Measurements from ENCODE around the gene PTPN4.
"Not testable (repeated sequence)": the region's sequence is repeated elsewhere in the genome, so short reads cannot be mapped to it uniquely, and the experiment has no call there.

Gene PTPN4

GRCh38 chr2:119786295-119786694, 26.6 kb downstream of the PTPN4 start:
- H3K27me3 Mint-ChIP-seq = no peaks in the 10 kb centered on the region
- ATAC-seq (replicated peaks) (no peak), DNase-seq (no peak)
- peaks cover 0 to 1% of the 10 kb centered on the region in 2 donors for H3K9me3 Mint-ChIP-seq
- H3K4me1 Mint-ChIP-seq (ENCODE audit: low read depth in 2 of 2) = peaks cover 20 to 44% of the 10 kb centered on the region in 2 donors
- H3K27ac Mint-ChIP-seq = peak overlapping the region; percentile 49 to 70
- H3K36me3 Mint-ChIP-seq (ENCODE audit: insufficient read depth) = no peaks in the 10 kb centered on the region
- no peak overlapping the region for H3K4me3 Mint-ChIP-seq

- H3K4me3 Mint-ChIP-seq = no peak overlapping the region
- no peak for ATAC-seq (replicated peaks)
- no peaks in the 10 kb centered on the region for H3K36me3 Mint-ChIP-seq (ENCODE audit: insufficient read depth)
- DNase-seq = no peak
- no peak overlapping the region for H3K27ac Mint-ChIP-seq
- no peaks in the 10 kb centered on the region for H3K27me3 Mint-ChIP-seq
- peaks cover 0 to 1% of the 10 kb centered on the region in 2 donors for H3K9me3 Mint-ChIP-seq
- H3K4me1 Mint-ChIP-seq (ENCODE audit: low read depth in 2 of 2) = peaks cover 14 to 43% of the 10 kb centered on the region in 2 donors
Measured at GRCh38 chr2:119788752-119789151, 29.0 kb downstream of the PTPN4 start.

- H3K27ac Mint-ChIP-seq = no peak overlapping the region
- peaks cover 0 to 1% of the 10 kb centered on the region in 2 donors for H3K9me3 Mint-ChIP-seq
- no peak overlapping the region for H3K4me3 Mint-ChIP-seq
- DNase-seq (no peak), ATAC-seq (replicated peaks) (no peak)
- no peaks in the 10 kb centered on the region for H3K36me3 Mint-ChIP-seq (ENCODE audit: insufficient read depth)
- H3K4me1 Mint-ChIP-seq (ENCODE audit: low read depth in 2 of 2) = peaks cover 16 to 35% of the 10 kb centered on the region in 2 donors
- no peaks in the 10 kb centered on the region for H3K27me3 Mint-ChIP-seq
Measured at GRCh38 chr2:119790466-119790865, 30.7 kb downstream of the PTPN4 start.

- Mint-ChIP-seq H3K27ac (no peak overlapping the region), H3K27me3 (no peaks in the 10 kb centered on the region), H3K9me3 (peaks cover 0 to 1% of the 10 kb centered on the region in 2 donors), H3K4me3 (peak overlapping the region in 1 of 2 donors; percentile 45), H3K36me3 (ENCODE audit: insufficient read depth) (no peaks in the 10 kb centered on the region), H3K4me1 (ENCODE audit: low read depth in 2 of 2) (peaks cover 16 to 30% of the 10 kb centered on the region in 2 donors)
- no peak for DNase-seq
- ATAC-seq (replicated peaks) = no peak
Measured at GRCh38 chr2:119792907-119793312, 33.2 kb downstream of the PTPN4 start.

GRCh38 chr2:119794237-119794636, 34.5 kb downstream of the PTPN4 start:
- H3K36me3 Mint-ChIP-seq (ENCODE audit: insufficient read depth) = no peaks in the 10 kb centered on the region
- DNase-seq = no peak
- ATAC-seq (replicated peaks) = no peak
- H3K4me1 Mint-ChIP-seq (ENCODE audit: low read depth in 2 of 2) = peaks cover 19 to 39% of the 10 kb centered on the region in 2 donors
- no peak overlapping the region for H3K4me3 Mint-ChIP-seq
- no peaks in the 10 kb centered on the region for H3K27me3 Mint-ChIP-seq
- H3K9me3 Mint-ChIP-seq = peaks cover 0 to 1% of the 10 kb centered on the region in 2 donors
- H3K27ac Mint-ChIP-seq = peak overlapping the region in 1 of 2 donors; percentile 83

GRCh38 chr2:119795309-119796303, 35.9 kb downstream of the PTPN4 start:
- H3K9me3 Mint-ChIP-seq = peaks cover 0 to 1% of the 10 kb centered on the region in 2 donors
- ATAC-seq (replicated peaks) (no peak), DNase-seq (no peak)
- no peaks in the 10 kb centered on the region for H3K36me3 Mint-ChIP-seq (ENCODE audit: insufficient read depth)
- no peak overlapping the region for H3K4me3 Mint-ChIP-seq
- H3K27ac Mint-ChIP-seq = peak overlapping the region; percentile 38 to 72
- H3K27me3 Mint-ChIP-seq = no peaks in the 10 kb centered on the region
- peaks cover 23 to 51% of the 10 kb centered on the region in 2 donors for H3K4me1 Mint-ChIP-seq (ENCODE audit: low read depth in 2 of 2)

GRCh38 chr2:119800376-119800902, 40.7 kb downstream of the PTPN4 start:
- H3K4me3 Mint-ChIP-seq = no peak overlapping the region
- H3K27me3 Mint-ChIP-seq = no peaks in the 10 kb centered on the region
- H3K27ac Mint-ChIP-seq = peak overlapping the region; percentile 12 to 15
- H3K9me3 Mint-ChIP-seq = no peaks in the 10 kb centered on the region
- H3K36me3 Mint-ChIP-seq (ENCODE audit: insufficient read depth) = no peaks in the 10 kb centered on the region
- peaks cover 40 to 71% of the 10 kb centered on the region in 2 donors for H3K4me1 Mint-ChIP-seq (ENCODE audit: low read depth in 2 of 2)
- DNase-seq (no peak), ATAC-seq (replicated peaks) (no peak)

GRCh38 chr2:119801040-119801439, 41.3 kb downstream of the PTPN4 start:
- Mint-ChIP-seq H3K27ac (peak overlapping the region in 1 of 2 donors; percentile 15), H3K9me3 (no peaks in the 10 kb centered on the region), H3K4me3 (no peak overlapping the region), H3K36me3 (ENCODE audit: insufficient read depth) (no peaks in the 10 kb centered on the region), H3K27me3 (no peaks in the 10 kb centered on the region), H3K4me1 (ENCODE audit: low read depth in 2 of 2) (peaks cover 39 to 76% of the 10 kb centered on the region in 2 donors)
- ATAC-seq (replicated peaks) (no peak), DNase-seq (no peak)

- peaks cover 45 to 80% of the 10 kb centered on the region in 2 donors for H3K4me1 Mint-ChIP-seq (ENCODE audit: low read depth in 2 of 2)
- H3K9me3 Mint-ChIP-seq, H3K4me3 Mint-ChIP-seq: not testable (repeated sequence)
Measured at GRCh38 chr2:119801989-119802388, 42.3 kb downstream of the PTPN4 start.

GRCh38 chr2:119803101-119803500, 43.4 kb downstream of the PTPN4 start:
- no peak for ATAC-seq (replicated peaks)
- H3K9me3 Mint-ChIP-seq = no peaks in the 10 kb centered on the region
- no peak for DNase-seq
- H3K36me3 Mint-ChIP-seq (ENCODE audit: insufficient read depth) = no peaks in the 10 kb centered on the region
- H3K27me3 Mint-ChIP-seq = no peaks in the 10 kb centered on the region
- peak overlapping the region; percentile 2 to 6 for H3K4me3 Mint-ChIP-seq
- peaks cover 44 to 84% of the 10 kb centered on the region in 2 donors for H3K4me1 Mint-ChIP-seq (ENCODE audit: low read depth in 2 of 2)
- H3K27ac Mint-ChIP-seq = peak overlapping the region in 1 of 2 donors; percentile 38

More at GRCh38 chr2:119801989-119802388, 42.3 kb downstream of the PTPN4 start:
- H3K27ac Mint-ChIP-seq = peak overlapping the region; percentile 2 to 44
- not testable (repeated sequence) for H3K36me3 Mint-ChIP-seq (ENCODE audit: insufficient read depth); ATAC-seq (replicated peaks); H3K27me3 Mint-ChIP-seq; DNase-seq

- not testable (repeated sequence) for H3K27me3 Mint-ChIP-seq; H3K27ac Mint-ChIP-seq; ATAC-seq (replicated peaks); H3K9me3 Mint-ChIP-seq; H3K36me3 Mint-ChIP-seq (ENCODE audit: insufficient read depth); H3K4me3 Mint-ChIP-seq; DNase-seq
- peaks cover 44 to 76% of the 10 kb centered on the region in 2 donors for H3K4me1 Mint-ChIP-seq (ENCODE audit: low read depth in 2 of 2)
Measured at GRCh38 chr2:119804409-119804808, 44.7 kb downstream of the PTPN4 start.

- H3K27ac Mint-ChIP-seq = peak overlapping the region in 1 of 2 donors; percentile 3
- no peaks in the 10 kb centered on the region for H3K27me3 Mint-ChIP-seq
- DNase-seq = no peak
Measured at GRCh38 chr2:119808516-119809147, 48.9 kb downstream of the PTPN4 start.

GRCh38 chr2:119809339-119810048, 49.8 kb downstream of the PTPN4 start:
- no peak for ATAC-seq (replicated peaks)

More at GRCh38 chr2:119808516-119809147, 48.9 kb downstream of the PTPN4 start:
- Mint-ChIP-seq H3K4me3 (no peak overlapping the region), H3K9me3 (no peaks in the 10 kb centered on the region), H3K4me1 (ENCODE audit: low read depth in 2 of 2) (peaks cover 26 to 46% of the 10 kb centered on the region in 2 donors), H3K36me3 (ENCODE audit: insufficient read depth) (peaks cover 18% of the 10 kb centered on the region)
- ATAC-seq (replicated peaks) = no peak

More at GRCh38 chr2:119809339-119810048, 49.8 kb downstream of the PTPN4 start:
- Mint-ChIP-seq H3K4me3 (no peak overlapping the region), H3K9me3 (no peaks in the 10 kb centered on the region), H3K27ac (peak overlapping the region in 1 of 2 donors; percentile 3), H3K36me3 (ENCODE audit: insufficient read depth) (peaks cover 22% of the 10 kb centered on the region), H3K27me3 (no peaks in the 10 kb centered on the region), H3K4me1 (ENCODE audit: low read depth in 2 of 2) (peaks cover 23 to 45% of the 10 kb centered on the region in 2 donors)
- DNase-seq = no peak
